Measurements from ENCODE around the gene KCTD2. TPM values are rescaled to one million over a fixed set of nuclear protein-coding genes. Genes with fewer than 3 reads are reported as not detected.
A peak's percentile ranks its signal among the peaks of the same experiment; 100 is the strongest.

Gene KCTD2
- total RNA-seq, 1 donor = 20.2 TPM

- no peak for TF ChIP-seq CTCF (IDR thresholded peaks at IDR 0.05; ENCODE audit: insufficient read depth, low read length)
- H3K4me3 ChIP-seq (ENCODE audit: low read depth, low read length) = no peak overlapping the region
- DNase-seq (ENCODE audit: low read depth) = no peak
Measured at GRCh38 chr17:75099881-75100595, 53.0 kb downstream of the KCTD2 start.

GRCh38 chr17:75102385-75102821, 55.4 kb downstream of the KCTD2 start:
- no peak for TF ChIP-seq CTCF (IDR thresholded peaks at IDR 0.05; ENCODE audit: insufficient read depth, low read length)
- DNase-seq (ENCODE audit: low read depth) = no peak
- H3K4me3 ChIP-seq (ENCODE audit: low read depth, low read length) = no peak overlapping the region

- H3K4me3 ChIP-seq (ENCODE audit: low read depth, low read length) = no peak overlapping the region
- TF ChIP-seq CTCF (IDR thresholded peaks at IDR 0.05; ENCODE audit: insufficient read depth, low read length) = no peak
- no peak for DNase-seq (ENCODE audit: low read depth)
Measured at GRCh38 chr17:75103601-75104554, 56.9 kb downstream of the KCTD2 start.

- DNase-seq (ENCODE audit: low read depth) = peak; percentile 36
Measured at GRCh38 chr17:75105126-75106080, 58.4 kb downstream of the KCTD2 start.

GRCh38 chr17:75108193-75108592, 61.2 kb downstream of the KCTD2 start:
- no peak for DNase-seq (ENCODE audit: low read depth)
- no peak for TF ChIP-seq CTCF (IDR thresholded peaks at IDR 0.05; ENCODE audit: insufficient read depth, low read length)
- H3K4me3 ChIP-seq (ENCODE audit: low read depth, low read length) = no peak overlapping the region

More at GRCh38 chr17:75105126-75106080, 58.4 kb downstream of the KCTD2 start:
- peak; percentile 93 for TF ChIP-seq CTCF (IDR thresholded peaks at IDR 0.05; ENCODE audit: insufficient read depth, low read length)
- no peak overlapping the region for H3K4me3 ChIP-seq (ENCODE audit: low read depth, low read length)

- peak overlapping the region; percentile 91 for H3K4me3 ChIP-seq (ENCODE audit: low read depth, low read length)
- no peak for DNase-seq (ENCODE audit: low read depth)
- no peak for TF ChIP-seq CTCF (IDR thresholded peaks at IDR 0.05; ENCODE audit: insufficient read depth, low read length)
Measured at GRCh38 chr17:75109046-75109406, 62.0 kb downstream of the KCTD2 start.
